GM21515 (cell line): ENCODE data around the gene NCKIPSD.

Experiments
- ATAC-seq: cut with Tn5 transposase; IDR thresholded peaks from one replicate; pipeline ENCODE4 v1.9.1; 2021; ENCODE audit not compliant: unreplicated experiment

NCKIPSD gene

GRCh38 chr3:48628277-48629017, 57.3 kb downstream of the NCKIPSD start:
- no peak for ATAC-seq

- no peak for ATAC-seq
Observed at GRCh38 chr3:48625600-48625999, 60.1 kb downstream of the NCKIPSD start.

DNA sequence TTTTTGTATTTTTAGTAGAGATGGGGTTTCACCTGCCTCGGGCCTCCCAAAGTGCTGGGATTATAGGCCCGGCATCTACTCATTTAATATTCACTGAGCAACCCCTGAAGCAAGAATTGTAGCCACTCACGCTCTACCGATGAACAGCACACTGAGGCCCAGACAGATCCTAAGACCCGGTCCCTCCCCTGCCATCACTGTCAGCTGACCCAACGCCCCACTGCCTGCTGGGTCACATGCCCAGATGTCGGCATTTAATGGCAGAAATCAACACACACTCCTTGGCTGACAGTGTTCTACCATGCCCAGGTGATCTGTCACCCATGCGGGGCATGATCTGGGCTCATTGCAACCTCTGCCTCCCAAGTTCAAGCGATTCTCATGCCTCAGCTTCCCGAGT, 60.9 kb downstream of the NCKIPSD start:
- ATAC-seq = no peak

- ATAC-seq = no peak
Observed at GRCh38 chr3:48623851-48624547, 61.7 kb downstream of the NCKIPSD start.
